Measurements from ENCODE around the gene FMN1. TPM values are rescaled to one million over a fixed set of nuclear protein-coding genes. Genes with fewer than 3 reads are reported as not detected.

Gene FMN1
- total and polyA plus RNA-seq, 11 donors = 0.61 to 10.6 (median 3.6) TPM

GRCh38 chr15:32730677-32731654, 463.5 kb downstream of the FMN1 start:
- peak in 1 of 4 donors; percentile 34 for ATAC-seq
- Histone ChIP-seq H3K4me1 (no peaks in the 10 kb centered on the region), H3K36me3 (no peaks in the 10 kb centered on the region), H3K9me3 (peaks cover 0 to 15% (median 0%) of the 10 kb centered on the region in 12 donors), H3K27ac (no peak overlapping the region), H3K27me3 (peaks cover 0 to 18% (median 4%) of the 10 kb centered on the region in 9 donors), H3K4me3 (no peak overlapping the region)
- 35 to 46% (median 39%) methylated on average over 24 to 27 of the region's 27 CpGs for WGBS, 4 donors
- intact Hi-C loops (cut with DNase I) = no loop called here
- no peak for TF ChIP-seq POLR2A (IDR thresholded peaks at IDR 0.05)
- TF ChIP-seq CTCF (IDR thresholded peaks at IDR 0.05) = no peak
- peak in 1 of 5 donors; percentile 13 for DNase-seq

GRCh38 chr15:32729700-32730395, 464.7 kb downstream of the FMN1 start:
- WGBS, 4 donors = 84 to 89% (median 87%) methylated on average over 10 of the region's 10 CpGs
- TF ChIP-seq CTCF (IDR thresholded peaks at IDR 0.05) (no peak), POLR2A (IDR thresholded peaks at IDR 0.05) (no peak)
- H3K4me1 ChIP-seq = no peaks in the 10 kb centered on the region
- intact Hi-C loops (cut with DNase I) = no loop called here
- peaks cover 0 to 18% (median 4%) of the 10 kb centered on the region in 9 donors for H3K27me3 ChIP-seq
- no peak for ATAC-seq
- no peak for DNase-seq
- no peaks in the 10 kb centered on the region for H3K36me3 ChIP-seq
- H3K9me3 ChIP-seq = peaks cover 0 to 17% (median 0%) of the 10 kb centered on the region in 12 donors
- H3K4me3 ChIP-seq = no peak overlapping the region
- H3K27ac ChIP-seq = no peak overlapping the region

GRCh38 chr15:32723171-32723948, 471.2 kb downstream of the FMN1 start:
- ATAC-seq (no peak), DNase-seq (no peak)
- Histone ChIP-seq H3K27me3 (peaks cover 13 to 43% (median 20%) of the 10 kb centered on the region in 9 donors), H3K4me1 (peaks cover 0 to 13% (median 2%) of the 10 kb centered on the region in 12 donors), H3K36me3 (no peaks in the 10 kb centered on the region), H3K9me3 (peaks cover 0 to 12% (median 0%) of the 10 kb centered on the region in 12 donors), H3K27ac (no peak overlapping the region), H3K4me3 (no peak overlapping the region)
- 77 to 89% (median 82%) methylated on average over 2 of the region's 2 CpGs for WGBS, 4 donors
- intact Hi-C loops (cut with DNase I) = no loop called here
- TF ChIP-seq CTCF (IDR thresholded peaks at IDR 0.05) (no peak), POLR2A (IDR thresholded peaks at IDR 0.05) (no peak)
